Activated CD4-positive, alpha-beta T cell treated with anti-CD3 and anti-CD28 coated beads, Interleukin-2, amount 50 U/mL, for 4 hours (primary cell): ENCODE results near the gene UGT1A3.
A peak's percentile ranks its signal among the peaks of the same experiment; 100 is the strongest.
"Not testable (repeated sequence)": the region's sequence is repeated elsewhere in the genome, so short reads cannot be mapped to it uniquely, and the experiment has no call there.

Experiments
- DNase-seq, 2 experiments: peaks; one replicate each; pipeline ENCODE4 v3.0.0-alpha.2; 2020

Gene UGT1A3

GRCh38 chr2:233708942-233709341 is 19.9 kb upstream of the UGT1A3 start:
- no peak for DNase-seq

- peak; percentile 58 to 60 for DNase-seq
Measured at GRCh38 chr2:233711312-233712008, 17.4 kb upstream of the UGT1A3 start.

GRCh38 chr2:233712611-233713261 is 16.1 kb upstream of the UGT1A3 start, which contains the start of gene UGT1A5:
UGT1A5 (plus strand) TSS chr2:233712907; CDS start chr2:233712992, 85 bp downstream.
- DNase-seq = no peak

GRCh38 chr2:233713262-233713615 is 15.6 kb upstream of the UGT1A3 start:
- DNase-seq = no peak

GRCh38 chr2:233714121-233714520 is 14.7 kb upstream of the UGT1A3 start:
- DNase-seq = no peak

GRCh38 chr2:233718552-233718951 is 10.3 kb upstream of the UGT1A3 start, which contains the start of gene UGT1A4:
UGT1A4 (plus strand) TSS chr2:233718736; CDS start chr2:233718821, 85 bp downstream.
- DNase-seq = no peak

GRCh38 chr2:233736868-233737653 is 8.2 kb downstream of the UGT1A3 start:
- not testable (repeated sequence) for DNase-seq

GRCh38 chr2:233740870-233741269 is 12.0 kb downstream of the UGT1A3 start:
- no peak for DNase-seq

- DNase-seq = no peak
Measured at GRCh38 chr2:233743464-233744259, 14.8 kb downstream of the UGT1A3 start.

GRCh38 chr2:233745073-233745755 is 16.4 kb downstream of the UGT1A3 start:
- no peak for DNase-seq

GRCh38 chr2:233745838-233746237 is 17.0 kb downstream of the UGT1A3 start:
- not testable (repeated sequence) for DNase-seq

- no peak for DNase-seq
Measured at GRCh38 chr2:233746475-233747282, 17.8 kb downstream of the UGT1A3 start.

- no peak for DNase-seq
Measured at GRCh38 chr2:233747283-233747544, 18.4 kb downstream of the UGT1A3 start.

GRCh38 chr2:233750689-233751088 is 21.8 kb downstream of the UGT1A3 start:
- not testable (repeated sequence) for DNase-seq

GRCh38 chr2:233751212-233752009 is 22.6 kb downstream of the UGT1A3 start:
- DNase-seq = not testable (repeated sequence)

GRCh38 chr2:233754872-233755611 is 26.2 kb downstream of the UGT1A3 start:
- DNase-seq = no peak

GRCh38 chr2:233756429-233757081 is 27.7 kb downstream of the UGT1A3 start:
- DNase-seq = no peak

GRCh38 chr2:233758141-233758540 is 29.3 kb downstream of the UGT1A3 start:
- no peak for DNase-seq

GRCh38 chr2:233758849-233759248 is 30.0 kb downstream of the UGT1A3 start:
- no peak for DNase-seq
